ENCODE data around the gene SIRT7.
A peak's percentile ranks its signal among the peaks of the same experiment; 100 is the strongest.

The SIRT7 gene

GRCh38 chr17:81885869-81886548, 32.0 kb downstream of the SIRT7 start:
- DNase-seq (ENCODE audit: low spot score), result peak; percentile 38

DNA sequence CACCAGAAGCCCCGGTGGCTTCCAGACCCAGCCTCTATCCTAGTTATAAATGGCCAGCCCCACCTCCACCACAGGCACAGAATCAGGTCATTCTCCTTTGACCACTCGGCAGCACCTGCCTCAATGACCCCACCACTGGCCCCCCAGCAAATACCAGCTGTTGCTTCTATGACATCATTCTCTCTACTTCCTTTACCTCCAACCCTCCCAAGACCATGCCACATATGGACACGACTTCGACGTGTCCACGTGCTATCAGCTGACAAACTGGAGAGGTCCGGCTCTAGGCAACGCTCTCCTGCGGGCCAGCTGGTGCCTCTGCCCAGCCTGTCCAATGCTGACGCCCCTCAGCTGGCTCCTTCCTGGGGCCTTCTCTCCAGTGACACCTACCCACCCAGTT, 32.5 kb downstream of the SIRT7 start:
- DNase-seq (ENCODE audit: low spot score), result no peak

- DNase-seq (ENCODE audit: low spot score), result no peak
Measured at GRCh38 chr17:81884968-81885367, 33.0 kb downstream of the SIRT7 start.

- DNase-seq (ENCODE audit: low spot score), result no peak
Measured at GRCh38 chr17:81884520-81884919, 33.5 kb downstream of the SIRT7 start.

- DNase-seq (ENCODE audit: low spot score), result no peak
Measured at GRCh38 chr17:81879121-81879520, 38.9 kb downstream of the SIRT7 start.

DNA sequence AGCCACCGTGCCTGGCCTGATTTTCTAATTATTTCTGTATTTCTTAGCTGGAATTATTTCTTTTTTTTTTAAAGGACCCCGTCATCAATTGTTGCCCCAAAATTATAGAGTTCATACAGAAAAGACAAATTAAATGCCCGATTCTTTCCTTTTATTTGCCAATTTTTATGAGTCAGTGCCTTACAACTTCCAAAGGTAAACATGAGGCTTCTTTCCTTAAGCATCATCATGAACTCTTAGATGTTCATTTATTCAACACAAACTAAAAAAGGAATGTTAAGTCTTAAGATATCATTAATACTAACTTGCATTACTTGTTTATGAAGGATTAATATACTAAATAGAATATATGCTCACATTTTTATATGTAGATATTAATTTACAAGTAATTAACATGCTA, 39.7 kb downstream of the SIRT7 start:
- no peak for DNase-seq (ENCODE audit: low spot score)

- no peak for DNase-seq (ENCODE audit: low spot score)
Measured at GRCh38 chr17:81877569-81877968, 40.4 kb downstream of the SIRT7 start.

- DNase-seq (ENCODE audit: low spot score), result peak; percentile 87
Measured at GRCh38 chr17:81871387-81872230, 46.4 kb downstream of the SIRT7 start.

GRCh38 chr17:81870981-81871386, 47.0 kb downstream of the SIRT7 start, which contains the start of gene ARHGDIA:
ARHGDIA (minus strand) TSS chr17:81871337; CDS start chr17:81869930, 1,407 bp downstream.
- DNase-seq (ENCODE audit: low spot score), result no peak

GRCh38 chr17:81870131-81870980, 47.6 kb downstream of the SIRT7 start:
- DNase-seq (ENCODE audit: low spot score), result no peak

- DNase-seq (ENCODE audit: low spot score), result no peak
Measured at GRCh38 chr17:81869221-81870130, 48.5 kb downstream of the SIRT7 start.

- no peak for DNase-seq (ENCODE audit: low spot score)
Measured at GRCh38 chr17:81868674-81869220, 49.2 kb downstream of the SIRT7 start.

- no peak for DNase-seq (ENCODE audit: low spot score)
Measured at GRCh38 chr17:81867991-81868673, 49.8 kb downstream of the SIRT7 start.

DNA sequence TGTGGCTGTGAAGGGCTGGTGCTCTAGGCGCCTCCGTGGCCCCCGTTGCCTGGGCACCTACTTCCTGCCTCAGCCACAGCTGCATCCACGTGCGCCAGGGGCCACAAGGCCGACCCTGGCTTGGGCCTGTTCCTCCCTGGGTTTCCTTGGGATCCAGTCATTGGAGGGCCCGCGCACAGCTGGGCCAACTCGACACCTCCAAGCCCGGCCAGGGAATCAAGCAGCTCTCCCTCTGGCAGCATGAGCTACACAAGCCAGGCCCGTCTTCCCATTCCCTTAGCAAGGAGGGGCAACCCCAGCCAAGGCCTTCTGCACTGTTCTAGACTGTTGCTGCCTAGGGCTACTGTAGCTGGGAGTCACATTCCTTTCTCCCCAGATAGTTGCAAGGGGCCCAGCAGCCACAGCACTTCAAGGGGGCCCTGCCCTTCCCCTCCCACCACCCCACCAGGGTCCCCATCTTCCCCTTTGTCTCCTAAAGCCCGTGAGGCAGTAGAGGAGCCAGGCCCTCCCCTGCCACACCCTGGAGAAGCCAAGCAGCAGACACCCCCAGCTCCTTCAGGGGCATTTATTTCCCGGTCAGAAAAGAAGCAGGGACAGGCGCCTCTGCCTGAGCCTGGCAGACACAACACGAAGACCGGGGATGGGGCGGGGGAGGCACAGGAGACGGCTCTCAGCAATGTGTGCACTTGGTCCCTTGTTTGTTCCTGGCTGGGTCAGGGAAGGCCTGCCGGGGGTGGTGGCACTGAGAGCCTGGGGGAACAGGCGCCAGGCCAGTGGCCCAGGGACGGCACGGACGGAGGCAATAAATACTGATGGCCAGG, 50.6 kb downstream of the SIRT7 start:
- DNase-seq (ENCODE audit: low spot score), result no peak

DNA sequence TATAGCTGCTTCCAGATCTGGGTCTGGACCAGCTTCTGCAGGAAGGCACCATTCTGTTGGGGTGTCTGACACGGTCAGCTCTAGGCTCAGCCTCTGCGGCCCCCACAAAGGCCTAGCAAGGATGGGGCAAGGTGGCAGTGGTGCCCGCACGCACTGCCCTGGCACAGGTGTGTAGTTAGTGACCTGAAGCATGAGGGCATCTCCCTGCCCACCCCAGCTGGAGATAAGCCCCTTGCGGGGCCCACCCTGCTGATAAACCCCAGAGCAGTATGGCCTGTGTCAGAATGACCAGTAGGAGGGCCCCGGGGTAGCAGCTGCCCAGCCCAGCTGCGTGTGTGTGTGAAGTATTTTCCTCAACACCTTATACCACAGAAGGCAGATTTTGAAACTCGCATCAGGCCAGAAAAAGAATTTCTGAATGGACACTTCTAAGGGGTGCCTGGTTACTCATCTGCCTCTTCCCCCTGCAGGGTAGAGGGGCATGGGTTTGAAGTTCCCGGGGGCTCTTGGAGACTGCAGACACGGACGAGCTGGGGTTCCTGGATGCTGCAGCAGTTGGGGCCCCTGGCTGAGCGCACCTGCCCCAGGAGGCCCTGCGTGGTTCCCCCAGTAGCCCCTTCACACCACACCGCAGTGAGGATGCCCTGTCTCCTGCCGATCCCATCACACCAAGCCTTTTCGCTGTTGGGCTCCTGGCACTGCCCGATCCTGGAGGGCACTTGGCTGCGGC, 51.4 kb downstream of the SIRT7 start:
- no peak for DNase-seq (ENCODE audit: low spot score)

GRCh38 chr17:81865733-81866439, 52.1 kb downstream of the SIRT7 start:
- no peak for DNase-seq (ENCODE audit: low spot score)

GRCh38 chr17:81865358-81865732, 52.6 kb downstream of the SIRT7 start:
- DNase-seq (ENCODE audit: low spot score), result no peak
